Measurements from ENCODE around the gene STIP1. TPM values are rescaled to one million over a fixed set of nuclear protein-coding genes. Genes with fewer than 3 reads are reported as not detected.

The STIP1 gene
- total and polyA plus RNA-seq, 2 donors (not counting 1 experiment from before 2014, with no cell fraction given): 98.8 to 147 TPM

GRCh38 chr11:64139049-64139448, 46.9 kb upstream of the STIP1 start:
- H3K79me2 ChIP-seq (ENCODE audit: control insufficient read depth, insufficient read depth, low read length): no peaks in the 10 kb centered on the region
- H2AFZ ChIP-seq (ENCODE audit: low read length): no peak overlapping the region

GRCh38 chr11:64140082-64140481, 45.9 kb upstream of the STIP1 start:
- Histone ChIP-seq H4K20me1 (ENCODE audit: control insufficient read depth, extremely low read depth, insufficient read depth, low read length) (no peaks in the 10 kb centered on the region), H3K9ac (ENCODE audit: insufficient read depth, low read length) (no peak overlapping the region), H3K27ac (ENCODE audit: insufficient read depth, low read length) (no peak overlapping the region), H3K4me2 (ENCODE audit: extremely low read depth, insufficient read depth, low read length) (no peak overlapping the region), H2AFZ (ENCODE audit: low read length) (no peak overlapping the region), H3K79me2 (ENCODE audit: control insufficient read depth, insufficient read depth, low read length) (no peaks in the 10 kb centered on the region), H3K9me3 (ENCODE audit: control insufficient read depth, insufficient read depth, low read depth, low read length) (no peaks in the 10 kb centered on the region), H3K4me3 (replicated peaks in 1 of 4; ENCODE audit: control extremely low read depth in 1 of 4, insufficient read depth in 1 of 4, low read depth in 3 of 4, low read length in 4 of 4) (no peak overlapping the region), H3K36me3 (ENCODE audit: control insufficient read depth, insufficient read depth, low read length) (no peaks in the 10 kb centered on the region), H3K4me1 (ENCODE audit: control insufficient read depth, extremely low read depth, insufficient read depth, low read length) (no peaks in the 10 kb centered on the region), H3K27me3 (ENCODE audit: control insufficient read depth, insufficient read depth, low read length) (no peaks in the 10 kb centered on the region)
- DNase-seq (ENCODE audit: low read depth in 2 of 2): no peak
- TF ChIP-seq, protein P1, sequence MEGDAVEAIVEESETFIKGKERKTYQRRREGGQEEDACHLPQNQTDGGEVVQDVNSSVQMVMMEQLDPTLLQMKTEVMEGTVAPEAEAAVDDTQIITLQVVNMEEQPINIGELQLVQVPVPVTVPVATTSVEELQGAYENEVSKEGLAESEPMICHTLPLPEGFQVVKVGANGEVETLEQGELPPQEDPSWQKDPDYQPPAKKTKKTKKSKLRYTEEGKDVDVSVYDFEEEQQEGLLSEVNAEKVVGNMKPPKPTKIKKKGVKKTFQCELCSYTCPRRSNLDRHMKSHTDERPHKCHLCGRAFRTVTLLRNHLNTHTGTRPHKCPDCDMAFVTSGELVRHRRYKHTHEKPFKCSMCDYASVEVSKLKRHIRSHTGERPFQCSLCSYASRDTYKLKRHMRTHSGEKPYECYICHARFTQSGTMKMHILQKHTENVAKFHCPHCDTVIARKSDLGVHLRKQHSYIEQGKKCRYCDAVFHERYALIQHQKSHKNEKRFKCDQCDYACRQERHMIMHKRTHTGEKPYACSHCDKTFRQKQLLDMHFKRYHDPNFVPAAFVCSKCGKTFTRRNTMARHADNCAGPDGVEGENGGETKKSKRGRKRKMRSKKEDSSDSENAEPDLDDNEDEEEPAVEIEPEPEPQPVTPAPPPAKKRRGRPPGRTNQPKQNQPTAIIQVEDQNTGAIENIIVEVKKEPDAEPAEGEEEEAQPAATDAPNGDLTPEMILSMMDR (conservative IDR thresholded peaks at IDR 0.05 in 1 of 2, IDR thresholded peaks at IDR 0.05 in 1 of 2; ENCODE audit: low read depth in 1 of 2, low read length in 2 of 2): no peak
- TF ChIP-seq EZH2 (IDR thresholded peaks at IDR 0.05; ENCODE audit: low read length, missing control alignments): no peak

More at GRCh38 chr11:64139049-64139448, 46.9 kb upstream of the STIP1 start:
- Histone ChIP-seq H3K4me2 (ENCODE audit: extremely low read depth, insufficient read depth, low read length) (no peak overlapping the region), H4K20me1 (ENCODE audit: control insufficient read depth, extremely low read depth, insufficient read depth, low read length) (no peaks in the 10 kb centered on the region), H3K27me3 (ENCODE audit: control insufficient read depth, insufficient read depth, low read length) (no peaks in the 10 kb centered on the region), H3K4me3 (replicated peaks in 1 of 4; ENCODE audit: control extremely low read depth in 1 of 4, insufficient read depth in 1 of 4, low read depth in 3 of 4, low read length in 4 of 4) (no peak overlapping the region), H3K4me1 (ENCODE audit: control insufficient read depth, extremely low read depth, insufficient read depth, low read length) (no peaks in the 10 kb centered on the region), H3K9me3 (ENCODE audit: control insufficient read depth, insufficient read depth, low read depth, low read length) (no peaks in the 10 kb centered on the region), H3K9ac (ENCODE audit: insufficient read depth, low read length) (no peak overlapping the region), H3K36me3 (ENCODE audit: control insufficient read depth, insufficient read depth, low read length) (no peaks in the 10 kb centered on the region), H3K27ac (ENCODE audit: insufficient read depth, low read length) (no peak overlapping the region)
- no peak for DNase-seq (ENCODE audit: low read depth in 2 of 2)
- TF ChIP-seq EZH2 (IDR thresholded peaks at IDR 0.05; ENCODE audit: low read length, missing control alignments): no peak
- TF ChIP-seq, protein P1 (conservative IDR thresholded peaks at IDR 0.05 in 1 of 2, IDR thresholded peaks at IDR 0.05 in 1 of 2; ENCODE audit: low read depth in 1 of 2, low read length in 2 of 2): no peak

DNA sequence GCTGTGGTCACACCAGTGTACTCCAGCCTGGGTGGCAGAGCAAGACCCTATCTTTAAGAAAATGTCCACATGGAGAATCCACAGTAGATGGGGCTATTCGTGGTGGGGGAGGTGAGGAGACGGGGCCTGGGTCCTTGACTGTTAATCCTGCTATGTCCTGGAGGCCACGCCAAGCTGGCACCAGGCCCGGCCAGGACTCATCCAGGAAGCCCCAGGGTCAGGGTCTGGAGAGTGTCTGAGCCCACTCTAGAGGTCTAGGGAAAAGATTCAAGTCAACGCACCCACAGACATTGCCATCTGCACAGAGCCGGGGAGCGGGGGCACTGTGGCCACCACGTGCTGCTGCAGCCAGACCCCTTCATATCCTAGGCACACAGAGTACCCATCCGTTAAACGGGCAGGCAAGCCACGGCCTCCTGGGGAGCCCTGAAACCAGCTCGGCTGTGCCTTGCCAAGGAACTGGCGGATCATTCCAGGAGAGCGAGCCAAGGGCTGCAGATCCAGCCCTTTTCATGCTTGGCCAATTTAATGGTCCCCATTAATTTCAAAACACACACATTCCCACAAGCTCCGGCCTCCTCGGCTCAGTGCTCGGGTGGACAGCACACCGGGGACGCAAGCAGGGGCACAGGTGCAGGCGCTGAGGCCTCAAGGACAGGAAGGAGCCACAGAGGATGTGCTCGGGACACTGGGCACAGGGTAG, 44.7 kb upstream of the STIP1 start:
- H3K9ac ChIP-seq (ENCODE audit: insufficient read depth, low read length): no peak overlapping the region
- H3K36me3 ChIP-seq (ENCODE audit: control insufficient read depth, insufficient read depth, low read length): no peaks in the 10 kb centered on the region
- no peak overlapping the region for H3K4me2 ChIP-seq (ENCODE audit: extremely low read depth, insufficient read depth, low read length)
- H3K79me2 ChIP-seq (ENCODE audit: control insufficient read depth, insufficient read depth, low read length): no peaks in the 10 kb centered on the region
- no peak overlapping the region for H2AFZ ChIP-seq (ENCODE audit: low read length)
- no peaks in the 10 kb centered on the region for H3K9me3 ChIP-seq (ENCODE audit: control insufficient read depth, insufficient read depth, low read depth, low read length)
- H3K4me3 ChIP-seq (replicated peaks in 1 of 4; ENCODE audit: control extremely low read depth in 1 of 4, insufficient read depth in 1 of 4, low read depth in 3 of 4, low read length in 4 of 4): no peak overlapping the region
- H3K27me3 ChIP-seq (ENCODE audit: control insufficient read depth, insufficient read depth, low read length): no peaks in the 10 kb centered on the region
- no peak overlapping the region for H3K27ac ChIP-seq (ENCODE audit: insufficient read depth, low read length)
- DNase-seq (ENCODE audit: low read depth in 2 of 2): no peak
- no peaks in the 10 kb centered on the region for H3K4me1 ChIP-seq (ENCODE audit: control insufficient read depth, extremely low read depth, insufficient read depth, low read length)
- TF ChIP-seq, protein P1 (conservative IDR thresholded peaks at IDR 0.05 in 1 of 2, IDR thresholded peaks at IDR 0.05 in 1 of 2; ENCODE audit: low read depth in 1 of 2, low read length in 2 of 2): no peak
- TF ChIP-seq EZH2 (IDR thresholded peaks at IDR 0.05; ENCODE audit: low read length, missing control alignments): no peak
- no peaks in the 10 kb centered on the region for H4K20me1 ChIP-seq (ENCODE audit: control insufficient read depth, extremely low read depth, insufficient read depth, low read length)
